Stimulated activated CD4-positive, alpha-beta T cell treated with anti-CD3 and anti-CD28 coated beads, Interleukin-4, amount 100 ng/mL, for 1 hour (primary cell): Measurements from ENCODE around the gene METTL8.
A peak's percentile ranks its signal among the peaks of the same experiment; 100 is the strongest.
"Not testable (repeated sequence)": the region's sequence is repeated elsewhere in the genome, so short reads cannot be mapped to it uniquely, and the experiment has no call there.

Experiments
- DNase-seq: peaks from one replicate; pipeline ENCODE4 v3.0.0-alpha.2; 2020

The METTL8 gene

GRCh38 chr2:171422710-171423495 is 10.9 kb downstream of the METTL8 start:
- DNase-seq: not testable (repeated sequence)

DNA sequence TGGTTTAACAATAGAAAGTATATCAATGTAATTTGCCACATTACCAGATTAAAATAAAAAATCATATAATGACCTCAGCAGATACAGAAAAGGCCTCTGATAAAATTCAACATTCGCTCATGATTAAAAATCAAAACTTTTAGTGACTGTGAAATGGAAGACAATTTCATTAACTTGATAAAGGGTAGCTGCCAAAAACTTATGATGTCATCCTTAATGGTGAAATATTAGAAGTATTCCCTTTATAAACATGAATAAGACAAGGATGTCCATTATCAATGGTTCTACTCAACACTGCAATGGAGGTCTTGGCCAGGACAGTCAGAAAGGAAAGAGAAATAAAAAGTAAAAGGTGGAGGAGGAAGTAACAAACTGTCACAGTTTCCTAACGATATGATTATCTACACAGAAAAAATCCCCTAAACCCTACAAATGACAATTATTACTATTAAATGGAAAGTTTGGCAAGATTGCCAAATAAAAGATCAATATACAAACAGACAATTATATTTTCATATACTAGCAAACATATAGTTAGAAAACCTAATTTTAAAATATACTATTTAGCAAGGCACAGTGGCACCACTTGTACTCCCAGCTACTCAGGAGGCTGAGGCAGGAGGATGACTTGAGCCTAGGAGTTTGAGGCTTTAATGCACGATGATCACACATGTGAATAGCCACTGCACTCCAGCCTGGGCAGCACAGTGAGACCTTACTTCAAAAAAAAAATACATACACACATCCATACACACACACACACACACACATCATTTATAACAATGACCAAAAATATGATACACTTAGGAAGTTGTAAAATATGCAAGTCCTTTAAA is 12.8 kb downstream of the METTL8 start:
- DNase-seq: no peak

GRCh38 chr2:171419333-171419732 is 14.5 kb downstream of the METTL8 start:
- DNase-seq: no peak

- peak; percentile 77 for DNase-seq
These were observed 17.5 kb downstream of the METTL8 start for GRCh38 chr2:171416009-171416926.

DNA sequence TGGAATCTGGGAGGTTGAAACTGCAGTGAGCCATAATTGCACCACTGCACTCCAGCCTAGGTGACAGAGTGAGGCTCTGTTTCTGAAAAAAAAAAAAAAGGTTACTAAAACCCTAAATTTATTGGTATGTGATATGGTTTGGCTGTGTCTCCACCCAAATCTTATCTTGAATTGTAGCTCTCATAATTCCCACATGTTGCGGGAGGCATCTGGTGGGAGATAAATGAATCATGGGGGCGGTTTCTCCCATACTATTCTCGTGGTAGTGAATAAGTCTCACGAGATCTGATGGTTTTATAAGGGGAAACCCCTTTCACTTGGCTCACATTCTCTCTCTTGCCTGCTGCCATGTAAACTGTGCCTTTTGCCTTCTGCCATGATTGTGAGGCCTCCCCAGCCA is 19.1 kb downstream of the METTL8 start:
- DNase-seq: not testable (repeated sequence)

GRCh38 chr2:171412571-171413175 is 21.1 kb downstream of the METTL8 start:
- DNase-seq: no peak

- DNase-seq: no peak
These were observed 21.9 kb downstream of the METTL8 start for GRCh38 chr2:171411791-171412483.

- DNase-seq: no peak
These were observed 22.6 kb downstream of the METTL8 start for GRCh38 chr2:171411214-171411613.

DNA sequence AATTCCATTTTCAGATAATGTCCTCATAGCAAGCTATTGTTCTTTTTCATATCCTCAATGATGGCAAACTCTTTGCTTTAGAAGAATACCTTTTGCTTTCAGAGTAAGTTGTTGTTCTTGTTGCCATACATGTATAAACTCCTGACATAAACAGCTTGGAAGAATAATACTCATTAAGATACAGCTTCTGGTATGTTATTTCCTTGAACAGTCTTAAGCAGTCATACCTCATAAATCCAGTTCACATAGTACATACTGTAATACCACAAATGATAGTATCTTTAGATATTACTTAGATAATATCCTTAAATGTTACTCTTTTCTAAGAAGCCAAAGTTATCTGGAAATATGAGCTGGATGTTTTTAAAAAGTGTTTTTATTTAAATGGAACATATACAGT is 23.2 kb downstream of the METTL8 start:
- DNase-seq: no peak

DNA sequence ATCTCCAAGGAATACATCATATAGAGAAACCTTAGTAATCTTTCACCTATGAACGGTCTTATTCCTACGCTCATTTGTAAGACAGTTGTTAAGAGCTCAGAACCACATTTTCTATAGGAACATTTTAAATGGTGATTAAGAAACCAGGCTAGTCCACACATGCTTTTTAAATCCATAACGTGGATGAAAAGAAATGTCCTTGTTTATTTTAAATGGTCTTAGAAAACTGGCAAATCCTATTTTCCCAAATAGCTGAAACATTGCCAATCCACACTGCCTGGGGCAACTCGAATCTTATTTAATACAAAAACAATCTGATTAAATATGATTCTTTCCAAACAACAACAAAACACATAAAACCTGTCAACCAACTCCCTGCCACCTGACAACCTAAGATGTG is 23.7 kb downstream of the METTL8 start:
- no peak for DNase-seq

DNA sequence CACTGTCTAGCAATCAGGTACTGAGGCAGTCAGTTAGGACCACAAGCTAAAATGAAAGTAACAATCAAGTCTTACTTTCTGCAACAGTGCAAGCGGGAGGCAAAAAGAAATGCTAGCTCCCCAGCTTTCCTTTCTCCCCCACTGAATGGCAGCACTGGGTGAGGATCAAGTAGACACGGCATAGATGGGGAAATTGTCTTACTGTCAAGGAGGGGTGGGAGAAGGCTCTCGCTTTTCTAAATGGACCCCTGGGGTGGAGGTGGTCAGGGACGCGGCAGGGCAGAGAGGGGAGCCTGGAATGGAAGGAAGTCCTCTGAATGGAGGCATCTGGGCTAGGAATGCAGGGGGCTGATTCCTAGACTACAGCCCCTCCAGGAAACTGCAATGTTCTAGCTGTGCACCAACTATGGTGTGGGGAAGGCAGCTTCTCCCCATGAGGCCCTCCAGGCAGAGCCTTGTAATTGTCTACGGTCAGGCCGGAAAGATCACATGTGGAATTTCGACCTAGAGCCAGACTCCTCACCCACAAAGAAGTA is 24.3 kb downstream of the METTL8 start:
- no peak for DNase-seq

DNA sequence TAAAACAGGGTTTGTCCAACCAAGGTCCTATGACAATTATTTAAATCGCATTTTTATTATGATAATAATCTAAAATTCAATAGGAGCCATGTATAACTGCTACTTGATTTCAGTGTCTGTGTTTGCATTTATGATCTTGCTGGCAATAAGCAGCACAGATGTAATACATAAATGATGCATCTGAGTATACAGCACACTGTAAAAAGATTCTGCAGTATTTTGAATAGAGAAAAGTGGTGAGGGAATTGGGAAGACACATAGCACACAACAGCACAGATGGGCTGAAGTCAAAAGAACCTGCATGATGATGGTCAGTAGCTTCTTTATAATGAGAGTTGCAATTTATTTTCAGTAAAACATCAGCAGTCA is 26.1 kb downstream of the METTL8 start:
- DNase-seq: no peak

DNA sequence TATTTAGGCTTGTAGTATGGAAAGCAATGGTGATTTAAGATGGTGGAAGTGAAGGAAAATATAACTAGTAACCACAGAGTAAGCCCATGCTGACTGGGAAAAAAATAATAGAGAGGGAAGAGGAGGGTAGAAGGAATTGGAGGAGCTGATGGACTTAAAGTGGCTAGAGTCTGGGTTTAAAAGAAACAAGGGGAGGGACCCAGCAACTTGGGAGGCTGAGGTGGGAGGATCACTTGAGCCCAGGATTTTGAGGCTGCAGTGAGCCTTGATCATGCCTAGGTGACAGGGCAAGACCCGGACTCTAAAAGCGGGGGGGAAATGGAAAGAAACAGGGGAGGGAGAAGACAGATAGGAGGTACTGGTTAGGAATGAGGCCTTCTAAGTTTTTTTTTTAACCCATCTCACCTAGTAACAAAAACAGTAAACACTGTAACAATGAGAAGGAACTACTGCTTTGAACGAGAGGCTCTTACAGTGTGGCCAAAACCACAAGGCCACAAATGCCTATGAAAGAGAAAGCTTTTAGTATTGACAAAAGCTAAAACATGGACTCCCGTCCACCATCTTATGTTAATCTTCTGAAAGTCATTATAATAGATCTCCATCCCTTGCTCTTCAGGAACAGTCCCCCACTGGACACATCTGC is 26.6 kb downstream of the METTL8 start:
- DNase-seq: no peak

DNA sequence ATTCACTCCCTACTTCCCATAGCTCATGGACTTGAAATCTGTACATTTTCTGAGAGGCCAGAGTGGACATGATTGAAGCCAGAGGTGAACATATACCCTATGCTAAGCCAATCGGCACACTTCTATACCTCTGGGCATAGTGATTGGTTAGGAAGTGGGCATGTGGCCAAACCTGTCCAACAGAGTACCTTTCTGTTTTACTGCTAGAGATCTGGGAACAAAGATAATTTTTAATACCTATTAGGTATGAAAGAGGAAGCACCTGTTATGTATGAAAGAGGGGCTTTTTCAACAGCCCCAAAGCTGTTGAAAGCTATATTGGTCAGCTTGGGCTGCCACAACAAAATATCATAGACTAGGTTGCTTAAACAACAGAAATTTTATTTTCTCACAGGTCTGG is 27.7 kb downstream of the METTL8 start:
- DNase-seq: no peak

GRCh38 chr2:171405546-171405945 is 28.2 kb downstream of the METTL8 start:
- DNase-seq: no peak

DNA sequence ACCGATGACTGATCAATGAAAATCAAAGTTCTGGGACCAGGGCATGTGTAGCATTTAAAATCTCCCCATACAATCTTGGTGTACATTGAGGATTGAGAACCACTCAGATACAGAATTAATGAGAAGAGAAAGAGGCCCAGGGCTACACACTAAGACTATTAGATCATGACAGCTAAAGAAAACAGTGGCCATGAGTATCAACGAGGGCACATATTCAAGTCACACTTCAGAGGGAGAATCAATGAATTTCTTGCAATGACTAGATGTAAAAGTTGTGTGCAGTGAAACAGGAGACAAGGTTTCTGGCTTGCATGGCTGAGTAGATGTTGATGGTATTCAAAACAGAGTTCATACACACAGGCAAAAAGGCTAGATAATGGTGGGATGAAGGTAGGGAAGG is 29.1 kb downstream of the METTL8 start:
- no peak for DNase-seq

- DNase-seq: no peak
These were observed 29.5 kb downstream of the METTL8 start for GRCh38 chr2:171404261-171404660.

DNA sequence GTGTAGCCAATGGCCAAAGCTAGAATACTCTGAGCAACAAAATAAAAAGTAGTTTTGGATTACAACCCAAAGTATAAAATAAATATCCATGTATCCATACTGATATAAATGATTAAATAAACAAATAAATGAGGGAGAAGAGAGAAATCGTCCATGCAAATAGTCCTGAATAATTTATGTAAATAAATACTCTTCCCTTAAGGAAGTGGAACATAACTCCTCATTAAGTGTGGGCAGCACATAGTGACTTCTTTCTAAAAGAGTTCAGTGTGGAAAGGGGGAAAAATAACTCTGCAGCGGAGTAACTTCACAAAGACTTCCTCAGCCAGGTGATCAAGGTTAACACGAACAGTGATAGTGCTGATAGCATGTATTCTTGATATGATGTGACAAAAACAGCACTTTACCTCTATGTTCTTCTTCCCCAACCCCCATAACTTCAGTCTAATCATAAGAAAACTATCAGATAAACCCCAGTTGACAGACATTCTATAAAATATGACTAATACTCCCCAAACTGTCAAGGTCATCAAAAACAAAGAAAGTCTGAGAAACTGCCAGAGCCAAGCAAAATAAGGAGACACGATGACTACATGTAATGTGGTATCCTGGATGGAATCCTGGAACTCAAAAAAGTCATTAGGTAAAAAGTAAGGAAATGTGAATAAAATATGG is 30.7 kb downstream of the METTL8 start:
- no peak for DNase-seq

GRCh38 chr2:171401947-171402346 is 31.8 kb downstream of the METTL8 start:
- no peak for DNase-seq

DNA sequence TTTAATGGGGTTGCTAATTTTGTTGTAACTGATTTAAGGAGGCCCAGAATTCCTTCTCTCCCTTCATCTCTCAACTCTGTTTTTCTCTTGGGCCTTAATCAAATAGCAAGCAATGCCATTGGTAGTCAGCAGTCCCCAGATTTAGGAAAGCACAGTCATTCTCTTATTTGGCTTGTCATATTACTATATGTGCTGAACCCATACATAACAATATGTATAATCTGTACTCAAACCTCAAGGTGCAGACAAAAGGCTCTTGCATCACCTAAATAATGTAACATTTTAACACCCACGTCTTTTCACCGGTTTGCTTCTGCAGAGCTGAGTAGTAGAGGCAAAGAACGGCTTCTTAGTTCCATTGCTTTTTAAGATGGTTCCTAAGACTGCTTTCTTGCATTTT is 33.4 kb downstream of the METTL8 start:
- DNase-seq: no peak

- no peak for DNase-seq
These were observed 34.5 kb downstream of the METTL8 start for GRCh38 chr2:171399292-171399691.
